GM21423 (cell line): ENCODE measurements around the gene NDUFA6.
"Not testable (repeated sequence)": the region's sequence is repeated elsewhere in the genome, so short reads cannot be mapped to it uniquely, and the experiment has no call there.

Experiments
- ATAC-seq: cut with Tn5 transposase; IDR thresholded peaks from one replicate; pipeline ENCODE4 v1.9.1; 2021; ENCODE audit warnings: mild to moderate bottlenecking, moderate library complexity; ENCODE audit not compliant: unreplicated experiment

NDUFA6 gene

DNA sequence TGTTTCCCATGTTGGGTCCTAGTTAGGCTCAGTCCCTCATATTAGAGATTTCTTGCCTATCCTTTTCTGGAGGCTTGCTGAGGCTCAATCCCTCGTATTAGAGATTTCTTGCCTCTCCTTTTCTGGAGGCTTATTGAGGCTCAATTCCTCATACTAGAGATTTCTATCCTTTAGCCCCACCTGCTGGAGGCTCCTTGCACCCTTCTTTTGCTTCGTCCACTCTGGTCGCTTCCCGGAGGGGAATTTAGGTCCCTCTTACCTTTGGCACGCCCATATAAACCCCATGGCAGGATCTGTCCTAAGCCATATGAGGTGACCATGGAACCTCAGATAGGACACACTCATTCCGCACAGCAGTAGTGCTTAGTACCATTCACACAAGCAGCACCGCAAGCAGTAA is 24.1 kb upstream of the NDUFA6 start:
- no peak for ATAC-seq

DNA sequence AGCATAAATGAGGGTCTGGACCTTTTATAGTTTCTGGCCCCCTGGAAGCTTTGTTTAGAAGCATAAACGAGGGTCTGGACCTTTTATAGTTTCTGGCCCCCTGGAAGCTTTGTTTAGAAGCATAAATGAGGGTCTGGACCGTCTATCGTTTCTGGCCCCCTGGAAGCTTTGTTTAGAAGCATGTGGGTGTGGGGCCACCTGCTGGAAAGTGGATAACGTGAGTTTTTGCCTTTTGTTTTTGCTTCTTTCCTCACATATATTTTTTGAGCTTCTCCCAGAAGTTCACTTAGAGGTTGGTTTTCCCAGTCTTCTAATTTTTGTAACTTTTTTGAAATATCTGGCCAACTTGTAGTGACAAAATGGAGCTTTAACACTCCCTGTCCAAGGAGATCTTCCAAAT is 22.2 kb upstream of the NDUFA6 start:
- ATAC-seq, result not testable (repeated sequence)

DNA sequence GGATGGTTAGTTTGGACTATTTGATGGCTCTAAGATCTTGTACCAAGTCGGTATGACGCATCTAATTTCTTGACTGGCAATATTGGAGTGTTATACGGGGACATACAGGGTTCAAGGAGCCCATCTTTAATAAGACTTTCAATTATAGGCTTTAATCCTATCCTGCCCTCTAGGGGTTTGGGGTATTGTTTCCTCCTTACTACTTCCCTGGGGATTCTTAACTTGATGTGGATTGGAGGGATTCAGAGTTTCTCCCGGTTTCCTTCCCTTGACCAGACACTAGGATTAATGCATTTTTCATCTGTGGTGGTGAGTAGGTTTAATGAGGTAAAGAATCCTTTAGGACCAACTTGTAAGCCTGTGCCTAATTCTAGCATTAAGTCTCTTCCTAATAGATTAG is 21.2 kb upstream of the NDUFA6 start:
- no peak for ATAC-seq

DNA sequence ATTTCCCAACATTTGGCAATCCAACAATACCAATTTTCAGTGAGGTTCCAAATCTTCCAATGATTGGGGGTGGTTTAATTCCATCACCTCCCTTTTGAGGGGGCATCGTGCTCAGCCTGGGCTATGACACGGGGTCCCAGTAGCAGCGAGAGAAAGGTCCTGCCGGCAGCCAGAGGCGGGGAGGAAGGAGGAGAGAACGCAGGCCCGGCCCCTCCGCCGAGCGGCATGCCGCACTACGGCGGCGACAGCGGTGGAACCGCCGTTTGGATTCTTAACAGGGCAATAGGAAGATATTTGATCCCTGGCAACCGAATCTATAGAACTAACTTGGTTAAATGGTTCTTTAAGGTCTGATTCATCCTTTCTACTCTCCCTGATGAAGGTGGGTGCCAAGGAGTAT is 18.3 kb upstream of the NDUFA6 start:
- no peak for ATAC-seq

DNA sequence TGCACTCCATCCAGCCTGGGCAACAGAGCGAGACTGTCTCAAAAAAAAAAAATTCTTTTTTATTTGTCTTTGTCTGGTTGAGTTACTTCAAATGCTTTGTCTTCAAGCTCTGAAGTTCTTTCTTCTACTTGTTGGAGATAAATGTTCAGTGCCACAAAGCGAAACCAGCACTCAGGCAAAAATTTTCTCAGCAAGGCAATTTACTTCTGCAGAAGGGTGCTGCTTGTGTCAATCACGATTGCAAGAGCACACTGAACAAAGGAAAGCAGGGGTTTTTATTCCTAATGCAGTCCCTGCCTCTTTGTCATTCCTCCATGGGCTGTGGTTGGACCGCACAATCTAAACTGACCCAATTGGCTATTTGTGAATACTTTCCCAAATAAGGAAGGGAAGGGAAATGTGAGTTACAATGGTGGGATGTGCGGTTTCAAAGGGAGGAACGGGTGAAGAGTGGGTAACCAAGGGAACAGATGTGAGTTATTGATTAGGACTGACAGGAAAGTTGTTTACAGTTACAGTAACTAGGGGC is 13.8 kb upstream of the NDUFA6 start:
- ATAC-seq, result not testable (repeated sequence)

DNA sequence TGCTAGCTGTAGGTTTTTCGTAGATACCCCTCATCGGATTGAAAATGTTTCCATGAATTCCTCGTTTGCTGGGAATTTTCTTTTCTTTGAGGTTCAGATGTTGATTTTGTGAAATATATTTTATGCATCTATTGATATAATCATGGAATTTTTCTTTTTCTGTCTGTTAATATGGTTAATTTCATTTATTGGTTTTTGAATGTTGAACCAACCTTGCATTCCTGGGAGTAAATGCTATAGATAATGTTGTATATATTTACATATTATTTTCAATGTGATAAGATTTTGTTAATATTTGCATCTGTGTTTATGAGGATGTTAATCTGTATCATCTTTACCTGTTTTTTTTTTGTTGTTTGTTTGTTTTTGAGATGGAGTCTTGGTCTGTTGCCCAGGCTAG is 10.6 kb upstream of the NDUFA6 start:
- no peak for ATAC-seq

DNA sequence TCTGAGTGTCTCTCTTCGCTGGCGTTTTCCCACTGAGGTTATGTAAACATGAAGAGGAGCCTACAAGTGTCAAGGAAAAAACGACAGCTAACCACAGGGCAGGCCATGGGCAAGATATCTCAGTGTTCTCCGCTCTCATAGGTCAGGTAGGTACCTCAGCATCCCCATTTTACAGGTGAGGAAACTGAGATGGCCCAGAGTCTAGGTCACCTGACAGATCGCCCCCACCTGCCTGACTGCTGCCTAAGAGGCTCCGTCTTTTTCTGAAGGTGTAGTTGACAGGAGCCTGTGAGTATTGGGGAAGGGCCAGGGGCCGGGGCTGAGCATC is 847 bp upstream of the NDUFA6 start:
- ATAC-seq, result no peak

DNA sequence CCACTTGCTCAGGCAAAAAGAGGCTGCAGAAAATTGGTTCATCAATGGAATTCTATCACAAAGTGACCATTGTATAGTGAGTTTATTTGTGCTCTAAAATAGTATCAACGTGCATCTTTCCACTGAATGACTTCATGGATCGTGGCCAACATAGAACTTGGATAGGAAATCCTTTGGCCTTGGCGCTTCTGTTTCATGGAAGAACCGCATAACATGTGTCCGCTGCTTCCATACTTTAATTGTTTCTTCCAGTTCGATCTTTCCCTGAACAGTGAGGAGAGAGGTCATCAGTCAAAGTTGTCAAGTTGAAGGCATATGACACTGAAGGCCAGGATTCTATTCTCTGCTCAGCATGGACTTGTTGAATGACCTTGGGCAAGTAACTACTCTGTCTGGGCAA is 4.5 kb downstream of the NDUFA6 start:
- ATAC-seq, result no peak

DNA sequence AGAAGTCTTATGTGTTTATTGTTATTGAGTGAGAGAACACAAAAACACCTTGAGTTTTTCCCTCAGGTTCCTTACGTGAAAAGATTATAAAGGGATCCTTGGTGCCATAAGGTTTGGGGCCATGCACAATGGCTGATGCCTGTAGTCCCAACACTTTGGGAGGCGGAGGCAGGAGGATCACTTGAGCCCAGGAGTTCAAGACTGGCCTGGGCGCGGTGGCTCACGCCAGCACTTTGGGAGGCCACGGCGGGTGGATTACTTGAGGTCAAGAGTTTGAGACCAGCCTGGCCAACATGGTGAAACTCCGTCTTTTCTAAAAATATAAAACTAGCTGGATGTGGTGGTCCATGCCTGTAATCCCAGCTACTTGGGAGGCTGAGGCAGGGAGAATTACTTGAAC is 5.7 kb downstream of the NDUFA6 start:
- no peak for ATAC-seq

DNA sequence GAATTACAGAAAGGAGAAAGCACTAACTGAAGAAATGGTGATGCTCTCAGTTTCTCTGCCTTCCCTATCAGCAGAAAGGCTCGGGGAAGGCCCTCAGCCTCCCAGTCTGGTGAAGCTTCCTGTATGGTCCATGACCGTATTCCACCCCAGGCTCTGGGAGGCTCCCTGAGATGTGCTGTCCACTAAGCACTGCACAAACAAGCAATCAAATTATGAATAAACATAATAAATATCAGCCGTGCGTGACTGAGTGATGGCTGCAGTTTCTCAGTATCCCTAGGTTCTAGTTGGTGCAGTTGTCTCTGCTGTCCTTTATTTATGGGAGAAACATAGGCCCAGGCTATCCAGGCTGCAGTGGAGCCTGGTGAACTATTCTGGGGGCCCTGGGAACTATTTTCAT is 7.5 kb downstream of the NDUFA6 start:
- ATAC-seq, result no peak

DNA sequence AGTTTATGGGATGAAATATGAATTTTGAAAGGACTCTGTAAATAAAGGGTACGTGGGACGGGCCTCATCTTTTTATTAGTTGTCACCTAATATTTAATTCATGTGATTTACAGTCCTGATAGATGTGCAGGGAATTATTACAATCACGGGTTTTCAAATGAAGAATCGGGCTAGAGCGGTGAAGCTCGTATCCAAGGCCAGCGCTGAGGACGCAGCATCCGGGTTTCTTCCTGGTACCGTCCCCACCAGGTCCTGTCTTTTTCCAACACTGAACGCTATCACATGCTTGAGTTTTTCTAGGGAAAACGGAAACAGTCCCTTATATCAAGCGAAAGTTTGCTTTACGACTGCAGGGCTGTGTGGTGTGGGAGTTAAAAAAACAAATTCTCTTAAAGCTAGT is 10.3 kb downstream of the NDUFA6 start:
- ATAC-seq, result no peak

DNA sequence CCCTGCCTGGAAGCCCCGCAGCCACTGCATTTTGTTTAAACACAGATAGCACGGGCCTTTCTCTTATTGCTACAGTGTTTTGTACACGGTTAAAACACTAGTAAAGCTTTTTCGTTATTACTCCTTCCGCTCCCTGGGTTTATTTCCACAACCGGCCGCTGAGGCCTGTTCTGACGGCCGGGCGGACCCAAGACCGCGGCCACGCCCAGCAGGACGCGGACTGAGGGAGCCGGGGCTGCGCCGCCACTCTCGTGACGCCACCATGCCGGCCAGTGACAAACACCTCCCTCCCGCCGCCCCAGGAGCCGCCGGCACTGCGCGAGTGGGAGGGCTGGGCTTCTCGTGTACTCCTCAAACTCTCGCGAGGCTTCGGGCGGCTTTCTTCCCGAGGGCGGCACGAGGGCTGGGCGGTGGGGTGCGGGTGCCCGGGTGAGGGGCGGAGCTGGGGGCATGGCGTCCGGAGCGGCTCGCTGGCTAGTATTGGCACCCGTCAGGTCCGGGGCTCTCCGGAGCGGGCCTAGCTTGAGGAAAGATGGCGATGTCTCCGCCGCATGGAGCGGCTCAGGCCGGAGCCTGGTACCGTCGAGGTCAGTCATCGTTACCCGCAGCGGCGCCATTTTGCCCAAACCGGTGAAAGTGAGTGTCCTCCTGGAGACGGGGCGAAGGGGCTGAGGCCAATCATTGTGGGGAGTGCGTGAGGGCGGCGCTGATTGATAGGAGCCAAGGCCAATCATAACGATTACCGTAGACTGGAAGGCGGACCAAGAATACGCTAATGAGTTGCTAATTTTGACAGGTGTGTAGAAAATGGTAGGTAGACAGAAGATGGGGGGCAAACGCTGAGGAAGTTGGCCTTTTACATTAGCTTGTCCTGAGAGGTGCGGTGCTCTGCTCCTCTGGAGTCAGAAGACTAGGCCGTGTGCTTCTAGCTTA is 11.0 kb downstream of the NDUFA6 start, which contains the start of gene SMDT1:
Gene SMDT1 (plus strand): TSS at position 382 of the 933 bp plus-strand sequence. CDS start 69 bp downstream, at position 451.
- ATAC-seq, result peak; percentile 78

DNA sequence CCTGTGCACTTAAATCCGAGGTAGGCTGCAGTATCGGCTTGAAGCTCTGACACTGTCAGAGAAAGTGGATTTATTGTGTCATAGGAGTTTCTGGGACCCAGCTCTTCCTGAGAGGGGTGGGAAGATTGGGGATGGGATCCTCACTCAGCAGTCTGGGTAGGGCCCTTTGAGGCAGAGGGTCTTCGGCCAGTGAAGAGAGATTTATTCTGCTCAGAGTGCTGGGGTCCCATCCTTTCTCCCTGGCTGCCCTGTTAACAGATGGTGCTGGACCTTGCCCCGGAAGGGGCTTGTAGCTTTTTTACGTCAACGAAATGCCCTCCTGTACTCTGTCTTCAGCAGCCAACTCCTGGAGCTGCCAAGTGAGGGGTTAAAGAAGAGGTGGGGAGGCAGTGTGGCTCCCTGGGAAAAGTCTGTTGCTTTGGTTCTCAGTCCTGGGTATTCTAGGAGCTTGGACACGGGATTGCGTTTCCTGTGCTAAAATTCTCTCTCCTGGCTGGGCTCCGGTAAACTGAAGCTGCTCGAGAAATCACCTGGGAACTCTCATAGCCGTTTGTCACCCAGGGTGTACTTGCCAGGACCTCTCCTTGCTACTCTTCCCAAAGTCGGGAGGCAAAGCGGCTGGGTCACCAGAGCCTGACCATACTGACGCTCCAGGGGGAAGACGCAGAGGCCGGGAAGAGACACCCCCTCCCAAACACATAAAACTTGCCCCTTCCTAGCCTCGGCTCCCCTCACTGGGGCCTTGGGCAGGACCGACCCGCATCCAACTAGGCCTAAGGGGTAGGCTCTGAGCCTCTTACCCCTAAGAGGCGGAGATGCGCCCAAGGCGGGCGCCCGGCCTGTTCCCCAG is 11.9 kb downstream of the NDUFA6 start:
- peak; percentile 3 for ATAC-seq

DNA sequence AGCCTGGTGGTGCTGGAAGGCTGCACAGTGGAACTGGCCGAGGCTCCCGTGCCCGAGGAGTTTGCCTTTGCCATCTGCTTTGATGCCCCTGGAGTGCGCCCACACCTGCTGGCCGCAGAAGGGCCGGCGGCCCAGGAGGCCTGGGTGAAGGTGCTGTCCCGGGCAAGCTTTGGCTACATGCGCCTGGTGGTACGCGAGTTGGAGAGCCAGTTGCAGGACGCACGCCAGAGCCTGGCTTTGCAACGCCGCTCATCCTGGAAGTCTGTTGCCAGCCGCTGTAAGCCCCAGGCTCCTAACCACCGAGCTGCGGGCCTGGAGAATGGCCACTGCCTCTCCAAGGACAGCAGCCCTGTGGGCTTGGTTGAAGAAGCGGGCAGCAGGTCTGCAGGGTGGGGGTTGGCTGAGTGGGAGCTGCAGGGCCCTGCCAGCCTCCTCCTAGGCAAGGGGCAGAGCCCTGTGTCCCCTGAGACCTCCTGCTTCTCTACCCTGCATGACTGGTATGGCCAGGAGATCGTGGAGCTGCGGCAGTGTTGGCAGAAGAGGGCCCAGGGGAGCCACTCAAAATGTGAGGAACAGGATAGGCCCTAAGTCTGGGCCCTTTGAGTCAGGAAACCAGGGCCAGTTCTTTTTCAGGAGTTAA is 13.0 kb downstream of the NDUFA6 start:
- no peak for ATAC-seq

DNA sequence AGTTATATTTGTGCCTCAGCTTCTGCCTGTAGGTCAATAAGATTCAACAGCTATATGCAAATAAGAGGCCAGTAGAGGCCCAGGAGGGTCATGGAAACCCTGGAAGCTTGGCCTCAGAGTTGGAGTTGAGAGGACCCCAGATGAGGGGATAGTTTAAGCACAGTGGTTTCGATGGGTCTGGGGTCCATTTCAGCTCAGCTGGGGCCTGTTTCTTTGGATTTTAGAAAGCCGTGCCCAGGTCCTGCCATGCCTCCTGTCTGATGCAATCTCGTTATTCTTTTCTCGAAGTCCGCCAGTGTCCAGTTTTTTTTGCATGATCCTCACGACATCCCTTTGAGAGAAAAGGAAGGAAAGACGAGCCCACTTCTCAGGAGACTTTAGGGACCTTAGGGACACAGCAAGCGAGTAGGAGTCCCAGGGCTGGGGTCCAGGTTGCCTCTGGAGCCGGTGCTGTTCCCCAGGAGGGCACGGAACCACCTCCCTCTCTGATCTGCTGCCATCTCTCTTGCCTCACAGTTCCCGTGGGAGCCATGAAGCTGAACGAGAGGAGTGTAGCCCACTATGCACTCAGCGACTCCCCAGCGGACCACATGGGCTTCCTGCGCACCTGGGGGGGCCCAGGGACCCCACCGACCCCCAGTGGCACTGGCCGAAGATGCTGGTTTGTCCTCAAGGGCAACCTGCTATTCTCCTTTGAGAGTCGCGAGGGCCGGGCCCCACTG is 13.6 kb downstream of the NDUFA6 start:
- ATAC-seq, result no peak

DNA sequence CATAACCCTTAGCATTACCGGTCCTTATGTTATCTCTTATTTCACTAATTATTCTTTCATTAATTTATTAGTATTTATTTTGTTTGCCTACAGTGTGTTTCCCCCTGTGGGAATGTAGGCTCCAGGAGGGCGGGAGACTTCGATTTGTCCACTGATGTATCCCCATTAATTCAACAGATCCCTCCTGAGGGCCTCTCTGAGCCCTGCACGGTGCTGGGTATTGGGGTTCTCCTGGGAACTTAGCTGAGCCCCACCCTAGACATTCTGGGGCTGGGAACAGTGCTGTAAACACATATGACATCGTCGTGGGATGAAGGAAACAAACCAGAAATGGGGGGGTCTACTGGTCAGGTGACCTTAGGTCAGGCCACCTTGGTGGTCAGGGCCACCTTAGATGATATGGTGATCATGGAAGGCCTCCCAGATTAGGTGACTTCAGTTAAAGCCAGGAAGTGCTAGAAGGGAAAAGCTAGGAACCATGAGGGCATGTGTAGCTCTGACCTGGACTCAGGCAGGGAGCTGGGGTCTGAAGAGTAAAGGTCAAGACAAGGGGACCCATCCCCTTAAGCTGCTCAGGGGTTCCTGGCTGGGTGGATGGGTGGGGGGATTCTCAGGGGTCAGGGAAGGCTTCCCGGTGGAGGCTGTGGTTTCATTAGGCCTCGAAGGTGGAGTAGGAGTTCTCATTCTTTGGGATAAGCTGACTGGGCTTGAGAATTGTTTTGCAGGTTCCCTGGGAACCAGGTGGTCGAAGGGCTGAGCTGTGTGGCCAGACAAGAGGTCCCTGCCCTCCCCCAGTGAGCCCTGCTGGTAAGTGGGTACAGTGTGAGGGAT is 15.5 kb downstream of the NDUFA6 start:
- ATAC-seq, result no peak

DNA sequence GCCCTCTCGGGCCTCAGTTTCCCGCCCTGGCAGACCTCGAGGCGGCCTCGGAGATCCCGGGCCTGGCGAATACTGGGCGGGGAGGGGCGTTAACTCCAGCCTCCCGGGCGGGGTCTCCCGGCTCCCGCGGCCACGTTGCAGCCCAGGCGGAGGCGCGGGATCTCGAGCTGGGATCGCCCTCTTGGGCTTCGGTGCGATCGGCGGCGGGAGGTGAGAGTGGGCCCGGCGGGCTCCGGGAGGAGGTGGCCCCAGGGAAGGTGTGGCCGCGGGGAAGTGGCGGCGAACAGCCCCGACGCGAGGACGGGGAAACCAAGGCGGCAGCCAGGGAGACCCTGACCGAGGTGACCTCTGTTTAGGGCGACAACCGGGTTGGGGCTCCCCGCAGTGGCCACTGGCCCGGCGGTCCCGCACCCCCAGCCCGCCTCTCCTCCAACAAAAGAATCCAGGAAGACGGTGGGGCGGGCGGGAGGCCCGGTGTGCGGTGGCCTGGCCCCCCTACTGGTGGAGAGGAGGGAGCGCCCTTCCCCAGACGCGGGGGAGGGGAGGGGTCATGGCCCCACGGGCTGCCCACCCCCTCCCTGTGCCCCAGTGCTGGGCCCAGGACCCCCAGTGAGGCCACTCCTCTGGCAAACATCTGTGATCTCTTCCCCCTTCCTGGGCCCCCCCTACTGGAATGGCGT is 16.3 kb downstream of the NDUFA6 start, which contains the start of gene PHETA2:
Gene PHETA2 (plus strand): TSS at position 117 of the 680 bp plus-strand sequence. CDS start 3,046 bp downstream, outside the sequence.
- ATAC-seq, result no peak

DNA sequence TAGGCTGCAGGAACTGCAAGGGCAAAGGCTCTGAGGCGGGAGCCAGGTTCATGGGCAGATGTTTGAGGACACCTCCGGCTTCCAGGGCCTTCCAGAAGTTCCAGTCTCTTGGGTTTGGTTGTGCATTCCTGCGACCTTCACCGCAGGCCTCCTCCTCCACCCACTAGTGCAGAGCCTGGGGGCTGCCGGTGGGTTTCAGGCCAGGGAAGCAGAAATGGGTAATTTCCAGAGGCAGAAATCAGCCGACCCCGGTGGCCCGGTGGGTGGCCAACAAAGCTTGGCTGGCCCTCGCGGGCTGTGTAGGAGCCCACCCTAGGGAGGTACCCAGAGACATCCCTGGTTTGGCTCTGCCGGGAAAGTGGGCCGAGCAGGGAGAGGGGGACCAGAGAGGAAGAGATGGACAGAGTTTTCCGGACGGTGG is 16.9 kb downstream of the NDUFA6 start:
- no peak for ATAC-seq
